ENCODE data around the gene SACM1L. TPM values are rescaled to one million over a fixed set of nuclear protein-coding genes. Genes with fewer than 3 reads are reported as not detected.

The SACM1L gene
- total and polyA plus RNA-seq, 2 donors (not counting 3 experiments of a cell fraction or from before 2014, with no cell fraction given) = 11.9 to 39.9 TPM

- no TSS peak for BruUV-seq (replicated peaks)
- no peak overlapping the region for H3K4me2 ChIP-seq (ENCODE audit: insufficient read depth, low read length)
These were observed 23.4 kb downstream of the SACM1L start for GRCh38 chr3:45712434-45713110.

GRCh38 chr3:45715945-45716344 is 26.7 kb downstream of the SACM1L start:
- Histone ChIP-seq H3K9me1 (replicated peaks; ENCODE audit: control insufficient read depth, extremely low read depth, insufficient read depth, low read length) (no peaks in the 10 kb centered on the region), H4K20me1 (replicated peaks; ENCODE audit: control insufficient read depth, extremely low read depth, insufficient read depth, low read length) (no peaks in the 10 kb centered on the region), H3K9ac (replicated peaks; ENCODE audit: extremely low read depth, insufficient read depth, low read length) (no peak overlapping the region), H3K4me3 (replicated peaks in 1 of 3; ENCODE audit: insufficient read depth in 1 of 3, low read depth in 1 of 3, low read length in 3 of 3) (no peak overlapping the region), H3K79me2 (ENCODE audit: control insufficient read depth, insufficient read depth, low read length) (no peaks in the 10 kb centered on the region), H3K27me3 (ENCODE audit: control insufficient read depth in 2 of 2, insufficient read depth in 2 of 2, low read length in 2 of 2) (no peaks in the 10 kb centered on the region), H3K9me3 (replicated peaks; ENCODE audit: control insufficient read depth, insufficient read depth, low read length) (no peaks in the 10 kb centered on the region), H3K4me2 (ENCODE audit: insufficient read depth, low read length) (no peak overlapping the region), H2AFZ (ENCODE audit: low read depth, low read length) (no peak overlapping the region), H3K4me1 (ENCODE audit: control insufficient read depth, extremely low read depth, insufficient read depth, low read length) (peaks cover 3% of the 10 kb centered on the region), H3K27ac (ENCODE audit: insufficient read depth, low read depth, low read length) (no peak overlapping the region), H3K36me3 (ENCODE audit: control insufficient read depth in 2 of 2, extremely low read depth in 1 of 2, insufficient read depth in 2 of 2, low read length in 2 of 2) (peaks cover 8 to 9% of the 10 kb centered on the region in 2 experiments)
- TF ChIP-seq MYC (IDR thresholded peaks at IDR 0.05; ENCODE audit: low read depth, low read length) (no peak), GATA2 (IDR thresholded peaks at IDR 0.05; ENCODE audit: insufficient read depth, insufficient read length, low read depth, low read length) (no peak), CTCF (IDR thresholded peaks at IDR 0.05; ENCODE audit: extremely low read depth in 1 of 2, insufficient read depth in 1 of 2, low read depth in 1 of 2, low read length in 2 of 2) (no peak), FOS (IDR thresholded peaks at IDR 0.05; ENCODE audit: borderline replicate concordance, insufficient read depth, low read length) (no peak), POLR2A (IDR thresholded peaks at IDR 0.05; ENCODE audit: low read depth, low read length) (no peak), POLR2AphosphoS5 (IDR thresholded peaks at IDR 0.05; ENCODE audit: insufficient read depth, low read depth, low read length) (no peak), MAX (IDR thresholded peaks at IDR 0.05; ENCODE audit: insufficient read depth, insufficient read length) (no peak)
- POLR2A ChIA-PET = interaction anchor here (1.0 kb wide), 1 partner anchor 22 kb away, joined by 7 read pairs; no protein-coding TSS in a partner anchor
- no TSS peak for BruUV-seq (replicated peaks)
- intact Hi-C loops (cut with micrococcal nuclease) (no loop called here), dilution Hi-C loops (cut with MboI; ENCODE audit: extremely low pct_ligation_motif_present, low sequenced_read_pairs) (no loop called here)
- DNase-seq (ENCODE audit: low read depth, low spot score) (no peak), FAIRE-seq (no peak)
- CTCF ChIA-PET = interaction anchor here (1.0 to 1.5 kb wide), 2 partner anchors 11 to 207 kb away, joined by 3 to 6 read pairs; no protein-coding TSS in a partner anchor

More at GRCh38 chr3:45712434-45713110, 23.4 kb downstream of the SACM1L start:
- Histone ChIP-seq H3K9ac (replicated peaks; ENCODE audit: extremely low read depth, insufficient read depth, low read length) (no peak overlapping the region), H3K36me3 (ENCODE audit: control insufficient read depth in 2 of 2, extremely low read depth in 1 of 2, insufficient read depth in 2 of 2, low read length in 2 of 2) (peaks cover 10 to 11% of the 10 kb centered on the region in 2 experiments), H3K27me3 (ENCODE audit: control insufficient read depth in 2 of 2, insufficient read depth in 2 of 2, low read length in 2 of 2) (no peaks in the 10 kb centered on the region), H2AFZ (ENCODE audit: low read depth, low read length) (no peak overlapping the region), H3K79me2 (ENCODE audit: control insufficient read depth, insufficient read depth, low read length) (no peaks in the 10 kb centered on the region), H3K4me3 (replicated peaks in 1 of 3; ENCODE audit: insufficient read depth in 1 of 3, low read depth in 1 of 3, low read length in 3 of 3) (no peak overlapping the region), H3K4me1 (ENCODE audit: control insufficient read depth, extremely low read depth, insufficient read depth, low read length) (peaks cover 3% of the 10 kb centered on the region), H3K9me1 (replicated peaks; ENCODE audit: control insufficient read depth, extremely low read depth, insufficient read depth, low read length) (no peaks in the 10 kb centered on the region), H4K20me1 (replicated peaks; ENCODE audit: control insufficient read depth, extremely low read depth, insufficient read depth, low read length) (no peaks in the 10 kb centered on the region), H3K27ac (ENCODE audit: insufficient read depth, low read depth, low read length) (no peak overlapping the region), H3K9me3 (replicated peaks; ENCODE audit: control insufficient read depth, insufficient read depth, low read length) (no peaks in the 10 kb centered on the region)
- ChIA-PET CTCF (interaction anchor here (1.2 to 1.3 kb wide), 2 partner anchors 8 to 201 kb away, joined by 4 to 7 read pairs; no protein-coding TSS in a partner anchor), POLR2A (no interaction called here)
- dilution Hi-C loops (cut with MboI; ENCODE audit: extremely low pct_ligation_motif_present, low sequenced_read_pairs) = no loop called here
- no peak for DNase-seq (ENCODE audit: low read depth, low spot score)
- intact Hi-C loops (cut with micrococcal nuclease) = no loop called here
- TF ChIP-seq FOS (IDR thresholded peaks at IDR 0.05; ENCODE audit: borderline replicate concordance, insufficient read depth, low read length) = no peak
- no peak for TF ChIP-seq GATA2 (IDR thresholded peaks at IDR 0.05; ENCODE audit: insufficient read depth, insufficient read length, low read depth, low read length)
- no peak for TF ChIP-seq MAX (IDR thresholded peaks at IDR 0.05; ENCODE audit: insufficient read depth, insufficient read length)
- TF ChIP-seq EZH2 (IDR thresholded peaks at IDR 0.05; ENCODE audit: borderline replicate concordance, low read depth, low read length, severe bottlenecking) = no peak
- TF ChIP-seq JUN (IDR thresholded peaks at IDR 0.05; ENCODE audit: borderline replicate concordance, insufficient read depth, insufficient read length, low read depth) = no peak
- TF ChIP-seq POLR2AphosphoS5 (IDR thresholded peaks at IDR 0.05; ENCODE audit: insufficient read depth, low read depth, low read length) = no peak
- no peak for TF ChIP-seq MYC (IDR thresholded peaks at IDR 0.05; ENCODE audit: low read depth, low read length)
- FAIRE-seq = no peak

All from endothelial cell of umbilical vein (primary cell).